K562 (cell line): ENCODE data around the gene FEN1.

Source experiments
- CTCF ChIP-seq, 3 experiments: IDR thresholded peaks in 2 of 3; conservative IDR thresholded peaks in 1 of 3; 2 replicates each; pipeline ENCODE4 v1.5.1; 2011 to 2012; ENCODE audit warnings: low read length in 3 of 3, mild to moderate bottlenecking in 3 of 3, control low read depth in 2 of 3, improper control_type of control experiment in 1 of 3, inconsistent platforms in 1 of 3, low read depth in 1 of 3, mixed read lengths in 1 of 3, moderate library complexity in 1 of 3; ENCODE audit not compliant: insufficient read depth in 2 of 3
- GABPA ChIP-seq: fragments of 200-800 bp; sonication (Bioruptor generic); conservative IDR thresholded peaks from 2 replicates; pipeline ENCODE4 v1.6.1; 2016; ENCODE audit warnings: low read depth, missing genetic modification characterization, missing compliant biosample characterization
- HMGXB4 ChIP-seq: sonication (generic); formaldehyde crosslinking; IDR thresholded peaks from 2 replicates; pipeline ENCODE4 v1.8.1; 2023; ENCODE audit warnings: mild to moderate bottlenecking, missing genetic modification reagents
- MAZ ChIP-seq, 2 experiments: fragments of 450-650 bp in 1 of 2; sonication (generic) in 1 of 2; formaldehyde crosslinking; IDR thresholded peaks in 1 of 2; conservative IDR thresholded peaks in 1 of 2; 2 replicates each; pipeline versions ENCODE4 v1.4.0 to v1.5.0; 2020; ENCODE audit warnings: mild to moderate bottlenecking in 1 of 2, missing genetic modification reagents in 1 of 2
- NFE2L1 ChIP-seq: fragments of 450-650 bp; IDR thresholded peaks from 2 replicates; pipeline ENCODE4 v1.6.1; 2016; ENCODE audit warnings: missing genetic modification characterization, low read depth, mild to moderate bottlenecking, missing compliant biosample characterization, moderate library complexity, borderline replicate concordance
- POLR2A ChIP-seq: fragments of 450-650 bp; conservative IDR thresholded peaks from 2 replicates; pipeline ENCODE4 v1.6.1; 2016
- POLR3A ChIP-seq: IDR thresholded peaks from 2 replicates; pipeline ENCODE4 v1.6.1; 2011; ENCODE audit warnings: borderline replicate concordance, mild to moderate bottlenecking, moderate library complexity; ENCODE audit not compliant: insufficient read length, insufficient read depth; ENCODE audit errors: extremely low read depth
- SPI1 ChIP-seq: IDR thresholded peaks from 2 replicates; pipeline ENCODE4 v1.6.1; 2011; ENCODE audit warnings: low read depth, low read length, control low read depth, borderline replicate concordance
- TBP ChIP-seq: optimal IDR thresholded peaks from 2 replicates; pipeline ENCODE3; 2011; ENCODE audit warnings: low read depth, low read length, improper control_type of control experiment
- ZBTB11 ChIP-seq, 3 experiments: fragments of 200-800 bp in 1 of 3; fragments of 250-450 bp in 1 of 3; fragments of 450-650 bp in 1 of 3; sonication (Bioruptor Pico) in 1 of 3; sonication (Bioruptor generic) in 1 of 3; formaldehyde crosslinking in 1 of 3; IDR thresholded peaks; 2 replicates each; pipeline versions ENCODE4 v1.6.1 to v1.8.0; 2016 to 2022; ENCODE audit warnings: mild to moderate bottlenecking in 2 of 3, missing genetic modification characterization in 2 of 3, missing compliant biosample characterization in 1 of 3, moderate library complexity in 1 of 3
- ZNF408 ChIP-seq: fragments of 250-450 bp; sonication (Bioruptor Pico); IDR thresholded peaks from 2 replicates; pipeline ENCODE4 v1.4.0; 2020; ENCODE audit warnings: low read depth, mild to moderate bottlenecking, moderate library complexity
- TF ChIP-seq, protein P1 (sequence below): fragments of 450-650 bp; IDR thresholded peaks from 2 replicates; pipeline ENCODE4 v1.6.1; 2016; ENCODE audit warnings: mild to moderate bottlenecking, moderate library complexity

GRCh38 chr11:61827571-61828378, 35.1 kb downstream of the FEN1 start, which contains the start of gene FADS2:
- TF ChIP-seq GABPA (no peak), ZBTB11 (CRISPR knock-in tag; IDR thresholded peaks at IDR 0.05) (no peak), MAZ (CRISPR knock-in tag; conservative IDR thresholded peaks at IDR 0.05 in 1 of 2, IDR thresholded peaks at IDR 0.05 in 1 of 2) (no peak), TBP (no peak), CTCF (IDR thresholded peaks at IDR 0.05 in 2 of 3, conservative IDR thresholded peaks at IDR 0.05 in 1 of 3; ENCODE audit: insufficient read depth in 2 of 3, low read depth in 1 of 3, low read length in 3 of 3) (no peak), HMGXB4 (CRISPR knock-in tag) (no peak), SPI1 (no peak), ZNF408 (CRISPR knock-in tag) (no peak), POLR2A (no peak), POLR3A (no peak), NFE2L1 (tag) (no peak)
- TF ChIP-seq, protein P1, sequence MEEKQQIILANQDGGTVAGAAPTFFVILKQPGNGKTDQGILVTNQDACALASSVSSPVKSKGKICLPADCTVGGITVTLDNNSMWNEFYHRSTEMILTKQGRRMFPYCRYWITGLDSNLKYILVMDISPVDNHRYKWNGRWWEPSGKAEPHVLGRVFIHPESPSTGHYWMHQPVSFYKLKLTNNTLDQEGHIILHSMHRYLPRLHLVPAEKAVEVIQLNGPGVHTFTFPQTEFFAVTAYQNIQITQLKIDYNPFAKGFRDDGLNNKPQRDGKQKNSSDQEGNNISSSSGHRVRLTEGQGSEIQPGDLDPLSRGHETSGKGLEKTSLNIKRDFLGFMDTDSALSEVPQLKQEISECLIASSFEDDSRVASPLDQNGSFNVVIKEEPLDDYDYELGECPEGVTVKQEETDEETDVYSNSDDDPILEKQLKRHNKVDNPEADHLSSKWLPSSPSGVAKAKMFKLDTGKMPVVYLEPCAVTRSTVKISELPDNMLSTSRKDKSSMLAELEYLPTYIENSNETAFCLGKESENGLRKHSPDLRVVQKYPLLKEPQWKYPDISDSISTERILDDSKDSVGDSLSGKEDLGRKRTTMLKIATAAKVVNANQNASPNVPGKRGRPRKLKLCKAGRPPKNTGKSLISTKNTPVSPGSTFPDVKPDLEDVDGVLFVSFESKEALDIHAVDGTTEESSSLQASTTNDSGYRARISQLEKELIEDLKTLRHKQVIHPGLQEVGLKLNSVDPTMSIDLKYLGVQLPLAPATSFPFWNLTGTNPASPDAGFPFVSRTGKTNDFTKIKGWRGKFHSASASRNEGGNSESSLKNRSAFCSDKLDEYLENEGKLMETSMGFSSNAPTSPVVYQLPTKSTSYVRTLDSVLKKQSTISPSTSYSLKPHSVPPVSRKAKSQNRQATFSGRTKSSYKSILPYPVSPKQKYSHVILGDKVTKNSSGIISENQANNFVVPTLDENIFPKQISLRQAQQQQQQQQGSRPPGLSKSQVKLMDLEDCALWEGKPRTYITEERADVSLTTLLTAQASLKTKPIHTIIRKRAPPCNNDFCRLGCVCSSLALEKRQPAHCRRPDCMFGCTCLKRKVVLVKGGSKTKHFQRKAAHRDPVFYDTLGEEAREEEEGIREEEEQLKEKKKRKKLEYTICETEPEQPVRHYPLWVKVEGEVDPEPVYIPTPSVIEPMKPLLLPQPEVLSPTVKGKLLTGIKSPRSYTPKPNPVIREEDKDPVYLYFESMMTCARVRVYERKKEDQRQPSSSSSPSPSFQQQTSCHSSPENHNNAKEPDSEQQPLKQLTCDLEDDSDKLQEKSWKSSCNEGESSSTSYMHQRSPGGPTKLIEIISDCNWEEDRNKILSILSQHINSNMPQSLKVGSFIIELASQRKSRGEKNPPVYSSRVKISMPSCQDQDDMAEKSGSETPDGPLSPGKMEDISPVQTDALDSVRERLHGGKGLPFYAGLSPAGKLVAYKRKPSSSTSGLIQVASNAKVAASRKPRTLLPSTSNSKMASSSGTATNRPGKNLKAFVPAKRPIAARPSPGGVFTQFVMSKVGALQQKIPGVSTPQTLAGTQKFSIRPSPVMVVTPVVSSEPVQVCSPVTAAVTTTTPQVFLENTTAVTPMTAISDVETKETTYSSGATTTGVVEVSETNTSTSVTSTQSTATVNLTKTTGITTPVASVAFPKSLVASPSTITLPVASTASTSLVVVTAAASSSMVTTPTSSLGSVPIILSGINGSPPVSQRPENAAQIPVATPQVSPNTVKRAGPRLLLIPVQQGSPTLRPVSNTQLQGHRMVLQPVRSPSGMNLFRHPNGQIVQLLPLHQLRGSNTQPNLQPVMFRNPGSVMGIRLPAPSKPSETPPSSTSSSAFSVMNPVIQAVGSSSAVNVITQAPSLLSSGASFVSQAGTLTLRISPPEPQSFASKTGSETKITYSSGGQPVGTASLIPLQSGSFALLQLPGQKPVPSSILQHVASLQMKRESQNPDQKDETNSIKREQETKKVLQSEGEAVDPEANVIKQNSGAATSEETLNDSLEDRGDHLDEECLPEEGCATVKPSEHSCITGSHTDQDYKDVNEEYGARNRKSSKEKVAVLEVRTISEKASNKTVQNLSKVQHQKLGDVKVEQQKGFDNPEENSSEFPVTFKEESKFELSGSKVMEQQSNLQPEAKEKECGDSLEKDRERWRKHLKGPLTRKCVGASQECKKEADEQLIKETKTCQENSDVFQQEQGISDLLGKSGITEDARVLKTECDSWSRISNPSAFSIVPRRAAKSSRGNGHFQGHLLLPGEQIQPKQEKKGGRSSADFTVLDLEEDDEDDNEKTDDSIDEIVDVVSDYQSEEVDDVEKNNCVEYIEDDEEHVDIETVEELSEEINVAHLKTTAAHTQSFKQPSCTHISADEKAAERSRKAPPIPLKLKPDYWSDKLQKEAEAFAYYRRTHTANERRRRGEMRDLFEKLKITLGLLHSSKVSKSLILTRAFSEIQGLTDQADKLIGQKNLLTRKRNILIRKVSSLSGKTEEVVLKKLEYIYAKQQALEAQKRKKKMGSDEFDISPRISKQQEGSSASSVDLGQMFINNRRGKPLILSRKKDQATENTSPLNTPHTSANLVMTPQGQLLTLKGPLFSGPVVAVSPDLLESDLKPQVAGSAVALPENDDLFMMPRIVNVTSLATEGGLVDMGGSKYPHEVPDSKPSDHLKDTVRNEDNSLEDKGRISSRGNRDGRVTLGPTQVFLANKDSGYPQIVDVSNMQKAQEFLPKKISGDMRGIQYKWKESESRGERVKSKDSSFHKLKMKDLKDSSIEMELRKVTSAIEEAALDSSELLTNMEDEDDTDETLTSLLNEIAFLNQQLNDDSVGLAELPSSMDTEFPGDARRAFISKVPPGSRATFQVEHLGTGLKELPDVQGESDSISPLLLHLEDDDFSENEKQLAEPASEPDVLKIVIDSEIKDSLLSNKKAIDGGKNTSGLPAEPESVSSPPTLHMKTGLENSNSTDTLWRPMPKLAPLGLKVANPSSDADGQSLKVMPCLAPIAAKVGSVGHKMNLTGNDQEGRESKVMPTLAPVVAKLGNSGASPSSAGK: no peak
